GM18499 (cell line): ENCODE data around the gene MEF2D.

Experiments
- ATAC-seq: cut with Tn5 transposase; IDR thresholded peaks from one replicate; pipeline ENCODE4 v1.9.1; 2021; ENCODE audit warnings: moderate number of reproducible peaks; ENCODE audit not compliant: insufficient read depth, unreplicated experiment

Gene MEF2D

GRCh38 chr1:156502391-156502893 lies 1.9 kb upstream of the MEF2D start:
- ATAC-seq = no peak

DNA sequence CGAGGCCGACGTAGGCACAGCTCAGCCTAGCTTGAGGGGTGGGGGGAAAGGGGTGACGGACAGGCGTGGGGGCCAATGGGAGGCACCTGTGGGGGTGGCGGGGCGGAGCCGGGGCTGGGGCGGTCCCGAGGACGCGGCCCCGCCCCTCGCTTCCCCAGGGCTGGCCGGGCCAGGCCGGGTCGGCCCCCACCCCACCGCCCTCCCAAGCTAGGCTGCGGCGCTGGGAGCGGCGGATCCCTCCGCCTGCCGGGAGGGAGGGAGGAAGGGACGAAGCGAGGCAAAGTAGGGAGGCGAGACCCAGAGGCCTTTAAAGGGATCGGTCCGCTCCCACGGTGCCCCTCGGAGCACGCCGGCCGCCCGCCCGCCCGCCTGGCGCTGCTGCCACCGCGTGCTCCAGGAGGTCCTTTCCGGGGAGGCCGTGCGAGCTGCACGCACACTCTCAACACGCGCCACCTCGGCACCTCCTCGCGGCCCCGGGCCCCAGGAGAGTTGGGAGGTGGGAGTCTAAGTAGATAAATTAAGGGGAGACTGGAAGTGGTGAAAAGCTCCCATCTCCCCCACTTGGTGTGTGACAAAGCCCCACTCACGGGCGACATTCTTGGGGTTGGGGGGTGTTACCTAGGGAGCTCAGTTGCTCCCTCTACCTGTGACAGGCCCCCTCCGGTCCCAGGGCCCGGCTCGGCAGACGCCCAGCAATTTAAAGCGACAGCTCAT lies 375 bp upstream of the MEF2D start:
- ATAC-seq = no peak

GRCh38 chr1:156499842-156500542 lies 583 bp downstream of the MEF2D start:
- ATAC-seq = no peak

DNA sequence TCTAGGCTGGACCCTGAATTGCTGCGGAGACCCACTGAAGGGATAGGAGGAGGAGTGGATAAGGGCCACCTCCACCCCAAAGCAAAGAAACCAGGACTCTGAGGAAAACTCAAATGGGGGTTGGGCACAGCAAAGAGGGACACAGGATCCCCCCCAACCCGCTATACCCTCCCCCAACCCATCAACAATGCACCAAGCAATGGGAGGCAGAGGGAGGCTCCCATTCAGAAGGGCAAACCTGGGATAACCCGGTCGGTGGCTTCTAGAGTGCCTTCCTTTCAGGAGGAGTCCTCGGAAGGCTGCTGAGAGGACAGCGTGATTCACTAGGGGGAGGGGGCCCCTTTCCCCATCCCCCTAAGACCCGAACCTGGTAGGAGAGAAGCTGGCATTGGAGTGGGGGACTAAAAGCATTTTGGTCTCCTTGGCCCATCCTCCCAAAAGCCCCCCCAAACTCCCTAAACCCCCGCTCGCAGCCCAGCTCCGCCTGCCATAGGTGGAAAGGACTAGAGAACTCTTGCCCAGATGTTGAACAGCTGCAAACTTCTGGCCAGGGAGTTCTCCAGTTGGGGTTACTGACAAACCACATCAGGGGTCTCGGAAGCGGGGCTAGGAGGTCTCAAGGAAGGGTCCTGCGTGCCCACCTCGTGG lies 1.3 kb downstream of the MEF2D start:
- no peak for ATAC-seq

DNA sequence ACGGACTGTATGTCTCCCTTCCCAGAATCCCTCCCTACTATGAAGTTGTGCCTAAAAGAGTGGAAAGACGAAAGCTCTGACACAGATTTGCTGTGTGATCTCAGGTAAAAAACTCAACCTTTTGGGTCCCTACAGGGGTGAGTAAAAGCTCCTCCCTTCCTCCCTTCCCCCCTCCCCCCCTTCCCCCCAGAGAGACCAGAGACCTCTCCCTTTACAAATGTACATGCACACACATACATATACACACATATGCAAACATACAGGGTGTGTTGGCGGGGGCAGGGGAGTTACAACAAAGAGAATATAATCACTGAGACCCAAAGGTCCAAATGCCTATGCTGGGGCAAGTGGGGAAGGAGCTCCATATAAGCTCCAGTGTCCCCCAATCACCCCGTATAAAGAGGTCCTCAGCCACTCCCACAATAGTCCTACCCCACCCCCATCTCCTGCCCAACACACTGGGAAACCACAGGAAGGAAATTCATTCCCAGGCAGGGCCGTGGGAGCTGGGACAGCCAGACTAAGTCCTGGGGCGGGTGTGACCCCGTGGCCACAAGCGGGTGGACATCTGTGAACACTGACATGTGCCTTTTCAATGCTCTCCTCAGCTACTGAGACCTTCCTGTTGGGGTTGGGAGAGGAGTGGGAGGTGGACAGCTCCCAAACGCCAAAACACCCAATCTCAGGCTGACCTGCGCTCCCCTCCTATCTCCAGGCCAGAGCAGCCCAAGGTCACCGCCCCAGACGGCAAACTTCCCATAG lies 2.0 kb downstream of the MEF2D start:
- no peak for ATAC-seq

- no peak for ATAC-seq
Observed at GRCh38 chr1:156497743-156498431, 2.7 kb downstream of the MEF2D start.

DNA sequence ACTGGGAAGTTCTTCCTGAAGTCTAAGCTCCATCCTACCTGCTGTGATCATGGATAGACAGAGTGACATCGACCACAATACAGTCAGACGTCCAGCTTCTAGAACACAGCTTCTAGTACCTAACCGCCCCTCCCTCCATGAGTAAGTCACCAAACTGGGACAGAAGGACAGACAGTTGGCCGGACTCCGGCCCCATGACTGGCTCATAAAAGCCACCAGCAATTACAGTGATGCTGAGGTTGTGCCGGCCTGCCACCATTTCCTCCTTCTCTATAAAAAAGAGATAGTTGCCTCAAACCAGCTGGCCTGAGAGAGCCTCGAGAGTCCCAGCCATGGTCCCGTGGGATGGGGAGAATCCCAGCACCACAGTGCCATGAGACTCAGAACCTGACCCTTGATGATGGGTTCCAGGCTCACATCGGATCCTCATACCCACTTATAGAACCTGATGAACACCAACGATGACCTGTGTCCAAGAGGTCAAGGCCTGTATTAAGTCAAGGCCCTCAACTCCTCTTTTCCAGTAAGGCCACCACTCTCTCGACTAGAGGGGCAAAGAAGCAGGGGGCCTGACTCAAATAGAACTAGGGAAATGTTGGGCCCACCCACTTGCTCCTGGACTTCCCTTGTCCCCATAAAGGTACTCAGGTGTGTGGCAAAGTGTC lies 3.4 kb downstream of the MEF2D start:
- no peak for ATAC-seq

GRCh38 chr1:156496211-156496761 lies 4.3 kb downstream of the MEF2D start:
- no peak for ATAC-seq

DNA sequence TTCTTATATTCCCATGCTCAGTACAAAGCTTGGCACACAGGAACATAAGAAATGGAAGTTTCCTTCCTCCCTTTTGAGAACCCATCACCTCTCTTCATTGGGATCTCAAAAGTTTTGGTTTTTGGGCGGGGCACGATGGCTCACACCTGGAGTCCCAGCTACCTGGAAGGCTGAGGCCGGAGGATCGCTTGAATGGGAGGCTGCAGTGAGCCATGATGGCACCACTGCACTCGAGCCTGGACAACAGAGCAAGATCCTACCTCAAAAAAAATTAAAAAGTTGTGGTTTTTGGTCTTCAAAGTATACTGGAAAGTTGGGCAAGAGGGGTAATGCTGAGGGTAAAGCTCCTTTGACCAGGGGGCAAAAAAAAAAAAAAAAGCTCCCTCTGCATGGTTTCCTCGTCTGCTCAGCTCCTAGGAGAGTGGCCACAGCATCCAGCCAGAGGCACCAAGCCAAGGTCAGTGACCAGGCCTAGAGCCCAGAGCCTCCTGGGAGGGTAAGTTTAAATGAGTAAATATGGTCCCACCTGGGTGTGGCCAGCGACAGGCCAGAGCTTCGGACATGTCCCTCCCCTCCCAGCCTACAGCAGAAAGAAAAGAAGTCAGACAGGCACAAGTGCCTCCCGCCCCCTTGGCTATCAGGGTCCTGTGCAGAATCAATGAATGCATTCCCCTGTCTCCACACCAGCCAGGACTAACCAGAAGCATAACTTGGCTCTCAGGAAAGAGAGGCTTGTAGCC lies 5.0 kb downstream of the MEF2D start:
- no peak for ATAC-seq

- no peak for ATAC-seq
Observed at GRCh38 chr1:156494309-156494895, 6.2 kb downstream of the MEF2D start.

DNA sequence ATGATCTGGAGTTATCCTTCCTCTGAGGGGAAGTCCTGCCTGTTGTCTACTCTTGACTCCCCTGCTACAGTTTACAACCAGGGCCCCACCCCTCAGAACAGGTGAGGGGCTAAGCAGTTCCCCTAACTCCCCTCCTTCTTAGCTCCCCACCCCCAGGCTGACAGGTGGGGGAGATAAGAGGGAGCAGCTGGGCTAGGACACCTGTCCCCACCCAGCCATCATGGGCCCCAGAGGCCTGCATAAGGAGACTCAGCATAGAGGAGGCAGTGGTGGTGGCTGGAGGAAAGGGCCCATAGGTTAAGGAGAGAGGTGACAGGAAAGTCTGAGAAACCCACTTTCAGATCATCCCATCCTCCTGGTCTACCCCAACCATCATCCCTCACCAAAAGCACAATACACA lies 6.8 kb downstream of the MEF2D start:
- ATAC-seq = no peak

DNA sequence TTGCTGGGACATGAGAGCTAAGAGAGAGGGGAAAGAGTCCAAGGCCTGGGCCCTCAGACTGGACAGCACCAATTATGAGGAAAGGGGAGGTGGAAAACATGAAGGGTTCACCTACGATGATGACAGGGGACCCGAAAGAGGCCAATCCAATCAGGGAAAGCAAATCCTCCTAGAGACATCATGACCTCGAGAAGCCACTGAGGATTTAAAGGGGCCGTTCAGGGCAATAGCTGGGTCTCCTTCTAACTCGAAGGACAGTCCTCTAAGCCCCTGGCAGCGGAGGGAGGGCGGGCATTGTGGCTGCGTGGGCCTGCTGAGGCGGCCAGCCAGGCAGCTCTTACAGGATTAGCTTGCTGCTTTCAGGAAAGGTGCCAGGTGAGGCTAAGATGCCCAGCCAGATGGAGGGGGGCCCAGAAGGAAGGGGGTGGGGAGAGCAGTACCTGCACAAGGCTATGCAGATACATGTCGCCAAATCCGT lies 7.4 kb downstream of the MEF2D start:
- ATAC-seq = no peak

DNA sequence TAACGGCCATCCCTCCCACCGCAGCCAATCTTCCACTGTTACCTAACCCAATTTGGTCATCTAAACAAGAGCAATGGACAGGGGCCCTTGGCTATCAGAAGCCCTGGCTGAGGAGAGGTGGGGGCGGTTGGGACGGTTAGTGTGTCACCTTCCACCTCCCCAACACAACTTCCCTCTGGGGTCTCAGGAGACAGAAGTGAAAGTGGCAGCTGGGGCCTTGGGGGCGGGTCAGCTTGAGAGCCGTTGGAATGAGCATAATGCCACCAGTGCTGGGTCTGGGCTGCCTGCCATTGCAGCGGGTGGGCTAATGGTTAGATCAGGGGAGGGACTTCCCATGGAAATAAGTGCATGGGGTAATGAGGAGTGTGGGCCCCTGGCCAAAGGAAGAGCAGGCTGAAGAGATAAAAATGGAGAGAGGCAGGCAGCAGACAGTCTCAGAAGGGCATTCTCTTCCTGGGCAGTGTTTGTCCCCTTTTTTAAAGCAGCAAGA lies 7.9 kb downstream of the MEF2D start:
- no peak for ATAC-seq

DNA sequence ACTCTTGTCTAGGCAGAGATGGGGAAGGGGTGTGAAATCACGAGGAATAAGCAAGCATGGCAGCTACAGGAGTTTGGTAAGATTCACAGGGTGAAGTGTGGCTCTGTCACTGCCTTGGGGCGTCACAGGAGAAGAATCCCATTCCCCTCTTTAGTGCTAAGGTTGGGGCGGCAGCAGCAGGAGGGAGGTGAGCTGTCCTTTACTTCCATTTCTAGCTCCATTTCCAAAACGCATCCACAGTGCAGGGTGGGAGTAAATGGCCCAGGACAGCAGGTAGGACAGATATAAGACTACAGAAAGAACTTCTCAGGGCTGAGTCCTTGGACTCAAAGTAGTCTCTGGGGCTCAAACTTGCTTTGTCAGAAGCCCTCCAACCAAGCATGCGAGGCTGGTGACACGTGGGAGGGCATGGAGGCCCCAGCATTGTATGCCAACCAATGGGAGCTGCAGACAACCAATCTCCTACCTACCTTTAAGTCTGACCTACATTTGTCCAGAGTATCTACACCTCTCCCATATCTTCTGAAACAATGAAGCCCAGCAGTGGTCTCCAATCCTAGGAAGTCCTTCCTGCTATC lies 8.5 kb downstream of the MEF2D start:
- no peak for ATAC-seq

- ATAC-seq = no peak
Observed at GRCh38 chr1:156491151-156491949, 9.2 kb downstream of the MEF2D start.

- no peak for ATAC-seq
Observed at GRCh38 chr1:156490401-156491032, 10.1 kb downstream of the MEF2D start.
